ENCODE data around the gene C4orf50.

DNA sequence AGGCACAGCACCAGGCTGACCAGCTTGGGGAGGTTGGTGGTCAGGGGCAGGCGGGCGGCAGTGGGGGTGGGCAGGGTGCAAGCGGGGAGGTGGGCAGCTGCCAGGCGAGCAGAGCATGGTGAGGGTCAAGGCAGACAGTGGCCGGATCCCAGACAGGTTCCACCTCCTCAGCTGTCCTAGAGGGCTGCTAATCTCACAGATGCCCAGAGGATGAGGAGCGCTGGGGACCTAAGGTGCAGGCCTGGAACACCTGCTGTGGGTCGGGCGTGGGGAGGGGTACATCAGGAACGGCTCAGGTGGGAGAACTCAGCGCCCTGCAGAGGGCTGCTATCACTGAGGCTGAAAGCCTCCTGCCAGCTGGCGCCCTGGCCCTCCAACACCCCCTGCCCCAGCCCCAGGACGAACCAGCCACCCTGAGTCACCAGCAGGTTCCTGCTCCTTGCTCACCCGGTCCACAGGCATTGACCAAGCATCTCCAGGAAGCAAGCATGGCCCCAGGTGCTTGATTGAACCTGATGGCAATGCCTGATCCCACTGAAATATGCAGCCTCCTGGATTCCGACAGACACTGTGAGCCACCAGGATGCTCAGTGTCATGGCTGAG, 28.4 kb upstream of the C4orf50 start:
- TF ChIP-seq, protein P1, sequence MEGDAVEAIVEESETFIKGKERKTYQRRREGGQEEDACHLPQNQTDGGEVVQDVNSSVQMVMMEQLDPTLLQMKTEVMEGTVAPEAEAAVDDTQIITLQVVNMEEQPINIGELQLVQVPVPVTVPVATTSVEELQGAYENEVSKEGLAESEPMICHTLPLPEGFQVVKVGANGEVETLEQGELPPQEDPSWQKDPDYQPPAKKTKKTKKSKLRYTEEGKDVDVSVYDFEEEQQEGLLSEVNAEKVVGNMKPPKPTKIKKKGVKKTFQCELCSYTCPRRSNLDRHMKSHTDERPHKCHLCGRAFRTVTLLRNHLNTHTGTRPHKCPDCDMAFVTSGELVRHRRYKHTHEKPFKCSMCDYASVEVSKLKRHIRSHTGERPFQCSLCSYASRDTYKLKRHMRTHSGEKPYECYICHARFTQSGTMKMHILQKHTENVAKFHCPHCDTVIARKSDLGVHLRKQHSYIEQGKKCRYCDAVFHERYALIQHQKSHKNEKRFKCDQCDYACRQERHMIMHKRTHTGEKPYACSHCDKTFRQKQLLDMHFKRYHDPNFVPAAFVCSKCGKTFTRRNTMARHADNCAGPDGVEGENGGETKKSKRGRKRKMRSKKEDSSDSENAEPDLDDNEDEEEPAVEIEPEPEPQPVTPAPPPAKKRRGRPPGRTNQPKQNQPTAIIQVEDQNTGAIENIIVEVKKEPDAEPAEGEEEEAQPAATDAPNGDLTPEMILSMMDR (IDR thresholded peaks at IDR 0.05): no peak
- TF ChIP-seq POLR2A (IDR thresholded peaks at IDR 0.05): no peak
- no peak for TF ChIP-seq EP300 (IDR thresholded peaks at IDR 0.05)

All from tibial nerve (tissue), 4 donors.